GM18526 (cell line): ENCODE measurements around the gene ELAVL3.

ENCODE experiments used
- POLR2A ChIP-seq: IDR thresholded peaks from 3 replicates; pipeline ENCODE4 v1.6.1; 2011; ENCODE audit not compliant: insufficient read length; ENCODE audit errors: extremely low read depth

ELAVL3 gene

DNA sequence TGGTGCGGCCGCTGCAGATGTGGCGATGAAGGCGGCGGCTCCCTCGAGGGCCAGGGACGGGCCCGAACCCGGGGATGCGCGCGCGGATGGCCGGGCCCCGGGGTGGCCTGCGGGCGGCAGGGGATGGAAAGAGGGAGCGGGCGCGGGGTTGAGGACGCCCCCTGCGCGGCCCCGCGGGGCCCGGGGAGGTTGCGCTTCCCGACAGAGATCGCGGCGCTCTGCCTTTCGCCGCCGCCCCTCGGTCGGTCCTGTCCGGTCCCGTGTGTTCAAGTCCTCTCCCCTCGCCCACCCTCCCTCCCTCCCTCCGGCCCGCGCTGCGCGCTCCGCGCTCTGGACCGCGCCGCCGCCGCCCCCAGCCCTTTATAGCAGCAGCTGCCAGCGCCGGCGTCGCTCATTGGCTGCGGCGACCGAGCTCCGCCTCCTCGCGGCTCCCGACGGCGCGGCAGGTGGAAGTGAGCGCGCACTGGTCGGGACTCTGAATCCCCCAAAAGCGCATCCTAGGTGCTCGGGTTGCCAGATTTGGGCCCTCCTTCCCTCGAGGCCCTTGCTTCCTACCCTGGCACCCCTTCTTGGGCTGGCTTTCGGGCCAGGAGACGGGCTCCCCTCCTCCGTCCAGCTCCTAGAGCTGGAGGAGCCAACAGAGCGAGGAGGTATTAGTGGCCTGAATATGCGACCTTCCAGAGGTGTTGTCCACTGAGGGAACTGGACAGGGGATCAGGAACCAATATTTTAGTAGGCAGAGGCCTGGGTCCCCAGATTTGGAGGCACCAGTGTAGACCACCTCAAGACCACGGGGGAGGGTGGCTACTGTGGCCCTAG is at the start of gene ELAVL3:
TSS of gene ELAVL3 (minus strand) at position 332 of the 819 bp plus-strand sequence. CDS start 438 bp downstream, outside the sequence.
- no peak for TF ChIP-seq POLR2A

DNA sequence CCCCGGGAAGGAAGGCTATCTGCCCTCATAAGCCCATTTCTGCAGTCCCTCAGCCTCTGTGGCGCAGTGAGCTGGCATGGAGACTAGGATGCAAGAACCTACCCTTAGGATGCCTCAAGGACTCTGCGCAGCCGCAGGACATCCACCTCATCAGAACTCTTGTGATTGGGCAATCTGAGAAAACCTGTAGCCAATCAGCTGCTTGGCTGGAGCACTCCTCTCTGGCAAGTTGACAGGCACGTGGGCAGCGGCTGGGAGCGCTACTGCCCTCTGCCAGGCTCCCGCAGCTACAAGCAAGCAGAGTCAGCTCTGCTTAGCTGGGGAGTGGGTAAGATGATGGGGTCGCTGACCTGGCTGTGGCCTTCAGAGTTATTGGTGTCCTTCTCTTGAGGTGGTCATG is 49.6 kb upstream of the ELAVL3 start:
- TF ChIP-seq POLR2A = no peak

DNA sequence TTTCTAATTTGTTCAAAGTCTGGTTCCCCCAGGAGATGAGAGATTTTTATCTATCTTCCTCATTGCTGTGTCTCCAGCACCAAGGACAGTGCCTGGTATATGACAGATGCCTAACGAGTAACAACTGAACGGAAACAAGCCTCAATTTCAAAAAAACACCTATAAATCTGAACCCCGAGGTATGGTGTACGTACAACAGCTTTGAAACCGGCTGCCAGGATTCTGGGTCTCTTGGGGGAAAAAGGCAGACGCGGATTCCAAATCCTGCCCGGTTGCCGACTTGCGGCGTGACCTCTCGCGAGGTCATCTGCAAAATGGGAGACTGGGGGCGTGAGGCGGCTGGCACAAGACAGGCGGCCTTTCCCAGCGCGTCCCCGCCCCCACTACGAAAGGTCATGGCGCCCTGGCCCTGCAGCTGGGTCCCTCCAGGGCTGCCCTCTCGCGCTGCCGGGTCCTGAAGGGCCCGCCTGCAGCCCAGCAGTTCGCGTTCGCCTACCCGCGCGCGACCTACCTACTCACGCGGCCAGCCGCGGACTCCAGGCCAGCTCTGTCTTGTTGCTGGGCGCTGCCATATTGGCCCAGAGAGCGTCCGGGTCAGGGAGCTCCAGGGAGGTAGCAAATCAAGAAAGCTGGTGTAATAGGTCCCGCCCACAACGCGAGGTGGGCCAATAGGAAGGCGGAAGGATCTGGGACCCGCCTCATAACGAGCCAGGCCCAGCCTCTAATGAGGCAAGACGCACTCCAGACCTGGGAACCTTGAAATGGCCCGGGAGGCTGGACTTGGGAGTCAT is 47.9 kb upstream of the ELAVL3 start, which contains the start of gene ECSIT:
TSS of gene ECSIT (minus strand) at position 584 of the 791 bp plus-strand sequence. CDS start 9,964 bp downstream, outside the sequence.
- peak; percentile 62 for TF ChIP-seq POLR2A

DNA sequence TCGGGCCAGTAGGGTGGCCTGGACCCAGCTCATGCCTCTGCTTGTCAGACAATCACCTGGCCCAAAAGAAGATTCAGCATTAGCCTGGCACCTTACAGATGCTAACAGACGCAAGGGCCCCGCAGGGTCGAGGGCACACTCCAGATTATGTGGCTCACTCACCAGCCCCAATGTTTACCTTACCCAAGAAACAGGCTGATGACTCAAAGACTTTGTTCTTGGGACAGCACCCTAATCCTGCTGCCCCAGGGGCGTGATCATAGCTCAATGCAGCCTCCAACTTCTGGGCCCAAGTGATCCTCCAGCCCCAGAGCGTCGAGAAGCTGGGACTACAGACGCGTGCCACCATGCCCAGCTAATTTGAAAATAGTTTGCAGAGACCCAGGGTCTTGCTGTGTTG is 38.3 kb upstream of the ELAVL3 start:
- TF ChIP-seq POLR2A = no peak

DNA sequence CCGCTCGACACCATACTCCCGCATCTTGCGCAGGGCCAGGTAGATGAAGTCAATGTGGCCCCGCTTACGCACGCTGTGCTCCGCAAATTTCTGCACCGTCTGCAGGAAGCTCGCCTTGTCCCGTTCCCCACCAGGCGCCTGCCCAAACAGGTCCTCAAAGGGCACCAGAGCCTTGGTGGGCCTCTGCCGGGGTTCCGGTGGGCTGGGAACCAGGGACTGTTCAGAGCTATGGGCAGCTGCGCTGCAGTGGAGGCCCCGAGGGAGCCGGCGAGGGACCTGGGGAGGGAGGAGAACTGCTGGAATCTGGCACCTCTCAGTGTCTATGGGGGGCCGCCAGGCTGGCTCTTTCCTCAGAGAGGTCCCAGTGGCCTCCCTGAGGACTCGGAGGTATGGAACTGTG is 33.1 kb upstream of the ELAVL3 start:
- TF ChIP-seq POLR2A = no peak

DNA sequence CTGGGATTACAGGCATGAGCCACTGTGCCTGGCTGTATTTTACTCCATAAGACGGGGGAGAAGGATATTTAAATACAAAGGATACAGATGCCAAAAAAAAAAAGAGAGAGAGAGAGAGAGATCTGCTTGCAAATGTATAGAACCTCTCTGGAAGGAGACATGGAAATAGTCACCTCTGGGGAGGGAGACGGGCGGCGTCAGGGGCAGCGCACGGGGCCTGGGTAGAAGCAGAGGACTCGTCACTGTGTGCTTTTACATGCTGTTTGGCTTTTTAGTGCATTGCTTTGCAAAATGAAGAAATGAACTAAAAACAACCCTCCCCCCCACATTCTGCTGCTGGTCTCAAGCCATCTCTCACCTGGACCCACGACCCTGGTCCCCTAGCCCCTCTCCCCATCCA is 29.6 kb upstream of the ELAVL3 start:
- no peak for TF ChIP-seq POLR2A

DNA sequence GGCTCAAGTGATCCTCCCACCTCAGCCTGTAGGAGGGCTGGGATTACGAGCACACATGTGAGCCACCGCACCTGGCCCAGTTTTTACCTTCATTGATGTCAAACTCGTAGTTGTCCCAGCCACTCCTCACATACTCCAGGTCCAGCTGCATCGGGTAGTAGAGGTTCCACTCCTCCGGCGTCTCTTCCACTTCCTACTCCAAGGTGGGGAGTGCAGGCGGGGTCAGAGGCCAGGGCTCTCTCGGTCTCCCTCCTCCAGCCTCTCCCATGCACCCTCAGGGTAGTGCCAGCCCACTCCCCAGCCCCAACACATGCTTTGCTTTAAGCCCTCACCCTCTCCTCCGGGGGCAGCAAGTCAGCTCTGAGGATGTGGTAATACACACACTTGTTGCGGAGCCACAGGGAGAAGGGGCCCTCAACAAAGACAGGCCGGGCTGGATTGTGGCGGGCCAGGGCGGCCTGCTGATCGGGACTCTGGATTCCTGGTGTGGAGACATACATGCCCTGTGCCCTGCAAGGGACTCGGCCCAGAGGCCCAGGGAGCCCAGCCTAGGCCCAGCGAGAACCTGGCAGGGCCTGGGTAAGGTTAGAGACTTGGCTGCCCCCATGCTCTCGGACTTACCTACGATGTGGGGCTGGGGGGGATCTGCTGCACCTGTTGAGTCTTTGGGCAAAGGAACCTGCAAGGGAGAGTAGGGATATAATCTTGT is 26.7 kb upstream of the ELAVL3 start:
- TF ChIP-seq POLR2A = no peak

DNA sequence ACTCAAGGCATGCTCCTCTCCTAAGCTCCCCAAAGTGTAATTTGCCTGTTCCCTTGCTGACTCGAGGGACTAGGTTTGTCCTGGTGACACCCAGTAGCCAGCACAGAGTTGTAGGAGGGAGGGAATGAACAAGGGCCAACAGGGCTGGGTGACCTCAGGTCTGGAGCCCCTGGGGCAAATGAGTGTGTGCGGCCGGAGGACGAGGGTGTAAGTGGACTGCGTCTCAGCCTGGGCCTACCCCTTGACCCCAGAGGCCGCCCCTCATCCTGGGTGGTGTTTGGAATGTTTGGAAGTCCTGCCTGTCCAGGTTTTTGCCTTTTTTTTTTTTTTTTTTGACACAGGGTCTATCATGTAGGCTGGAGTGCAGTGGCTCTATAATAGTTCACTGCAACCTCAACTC is 26.1 kb upstream of the ELAVL3 start:
- no peak for TF ChIP-seq POLR2A

DNA sequence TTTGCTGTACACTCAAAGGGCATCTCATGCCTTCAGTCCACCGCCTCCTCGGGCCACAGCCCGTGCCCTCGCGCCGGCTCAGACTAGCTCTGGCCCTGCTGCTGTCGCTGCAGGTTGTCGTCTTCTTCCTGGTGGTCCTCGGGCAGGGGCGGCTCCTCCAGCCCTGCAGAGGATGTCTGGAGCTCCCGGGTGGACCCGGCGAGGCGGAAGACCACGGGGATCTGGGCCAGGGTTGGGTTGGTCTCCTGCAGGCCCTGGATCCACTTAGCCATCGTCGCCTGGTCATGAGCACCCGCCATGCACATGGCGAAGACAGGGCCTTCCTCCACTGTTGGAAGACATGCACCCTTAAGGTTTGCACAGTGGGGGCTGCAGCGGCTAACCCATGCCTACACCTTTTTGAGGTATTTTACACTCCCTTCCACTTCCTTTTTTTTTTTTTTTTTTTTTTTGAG is 25.3 kb upstream of the ELAVL3 start:
- TF ChIP-seq POLR2A = no peak

DNA sequence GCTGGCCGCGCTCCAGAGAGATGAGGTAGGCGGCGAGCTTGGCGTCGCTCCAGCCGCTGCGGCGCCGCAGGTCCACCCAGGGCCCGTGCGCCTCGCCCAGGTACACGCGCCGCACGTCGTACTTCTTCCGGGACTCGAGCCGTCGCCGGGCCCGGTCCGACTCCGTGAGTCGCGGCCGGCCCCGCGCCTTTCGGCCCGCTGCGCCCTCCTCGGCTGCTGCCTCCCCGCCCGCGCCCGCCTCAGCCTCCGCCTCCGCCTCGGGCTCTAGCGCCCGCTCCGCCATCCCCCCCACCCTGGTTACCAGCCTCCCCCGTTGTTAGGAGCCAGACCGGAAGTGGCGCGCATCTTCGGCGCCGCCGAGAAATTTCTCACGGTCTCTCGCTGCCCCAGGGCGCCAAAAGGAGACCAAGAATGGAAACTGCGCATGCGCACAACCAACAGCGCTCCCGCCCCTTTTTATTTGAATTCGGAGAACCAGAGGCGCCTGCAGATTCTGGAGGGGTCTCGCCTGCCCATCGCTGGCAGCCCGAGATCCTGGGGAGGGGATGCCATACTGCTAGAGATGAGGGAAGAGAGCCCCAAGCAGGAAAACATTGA is 24.8 kb upstream of the ELAVL3 start, which contains the start of gene ZNF653:
TSS of gene ZNF653 (minus strand) at position 336 of the 597 bp plus-strand sequence. CDS start at position 283, 53 bp downstream.
- TF ChIP-seq POLR2A = peak; percentile 57

DNA sequence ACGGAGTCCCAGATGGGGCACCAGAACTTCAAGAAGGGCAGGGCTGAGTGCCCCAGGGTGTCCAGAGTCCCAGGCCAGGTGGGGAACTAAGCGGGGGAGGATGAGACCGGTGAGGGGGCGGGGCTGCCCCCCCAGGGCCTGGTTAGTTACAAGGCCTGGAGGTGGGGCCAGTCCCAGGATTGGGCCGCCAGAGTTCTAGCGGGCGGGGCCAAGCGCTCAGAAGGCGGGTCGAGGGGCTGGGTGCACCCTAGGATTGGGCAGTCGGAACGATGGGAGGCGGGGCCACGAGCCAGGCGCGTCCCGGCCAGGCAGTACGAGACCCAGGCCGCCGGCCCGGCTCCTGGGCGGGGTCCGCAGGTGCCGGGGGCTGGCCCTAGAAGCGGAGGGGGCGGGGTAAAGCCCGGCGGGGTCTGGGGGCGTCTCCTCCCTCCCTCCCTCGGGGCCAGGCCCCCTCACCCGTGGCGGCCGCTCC is 24.2 kb upstream of the ELAVL3 start:
- peak; percentile 28 for TF ChIP-seq POLR2A

DNA sequence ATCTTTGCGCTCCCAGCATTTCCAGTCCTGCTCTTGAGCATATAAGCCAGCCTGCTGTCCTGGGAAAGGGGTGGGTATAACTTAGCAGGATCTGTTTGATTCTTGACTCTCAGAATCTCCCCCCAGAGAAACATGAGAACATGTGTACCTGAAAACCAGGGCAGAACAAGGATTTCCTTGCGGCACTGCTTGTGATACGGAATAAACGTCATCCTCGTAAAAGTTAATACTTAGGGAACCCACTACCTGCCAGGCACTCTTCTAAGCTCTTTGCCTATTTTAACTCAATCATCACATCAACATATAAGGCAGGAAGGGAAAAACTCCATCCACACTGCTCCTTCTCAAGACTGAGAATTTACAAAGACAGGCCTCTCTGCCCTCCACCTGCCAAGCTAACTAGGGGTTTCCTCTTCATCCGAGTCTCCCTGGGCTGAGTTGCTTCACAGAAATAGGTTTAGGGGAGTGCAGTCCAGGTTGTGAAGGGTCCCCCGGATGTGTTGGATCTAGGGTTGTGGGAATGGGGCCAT is 23.7 kb upstream of the ELAVL3 start:
- no peak for TF ChIP-seq POLR2A

DNA sequence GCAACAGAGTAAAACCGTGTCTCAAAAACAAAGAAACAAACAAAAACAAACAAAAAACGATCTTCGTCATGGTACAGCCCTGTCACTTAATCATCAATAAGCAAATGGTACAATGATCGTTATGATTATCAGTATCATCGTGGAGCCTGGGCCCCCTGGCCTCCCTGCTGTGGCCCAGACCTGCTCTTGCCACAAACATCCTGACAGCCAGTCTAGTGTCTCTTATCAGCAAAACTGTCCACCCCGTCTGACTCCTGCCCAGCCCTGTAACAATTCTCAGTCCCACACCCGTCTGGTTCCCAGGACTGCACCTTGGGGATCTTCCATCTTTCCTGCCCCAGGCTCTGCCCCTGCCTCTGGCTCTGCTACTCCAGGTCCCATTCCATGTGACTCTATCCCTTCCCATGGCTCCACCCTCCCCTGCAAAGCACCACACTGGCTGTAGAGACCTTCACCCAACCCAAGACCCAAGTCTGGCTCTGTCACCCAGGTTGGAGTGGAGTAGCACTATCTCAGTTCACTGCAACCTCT is 19.1 kb upstream of the ELAVL3 start:
- no peak for TF ChIP-seq POLR2A

DNA sequence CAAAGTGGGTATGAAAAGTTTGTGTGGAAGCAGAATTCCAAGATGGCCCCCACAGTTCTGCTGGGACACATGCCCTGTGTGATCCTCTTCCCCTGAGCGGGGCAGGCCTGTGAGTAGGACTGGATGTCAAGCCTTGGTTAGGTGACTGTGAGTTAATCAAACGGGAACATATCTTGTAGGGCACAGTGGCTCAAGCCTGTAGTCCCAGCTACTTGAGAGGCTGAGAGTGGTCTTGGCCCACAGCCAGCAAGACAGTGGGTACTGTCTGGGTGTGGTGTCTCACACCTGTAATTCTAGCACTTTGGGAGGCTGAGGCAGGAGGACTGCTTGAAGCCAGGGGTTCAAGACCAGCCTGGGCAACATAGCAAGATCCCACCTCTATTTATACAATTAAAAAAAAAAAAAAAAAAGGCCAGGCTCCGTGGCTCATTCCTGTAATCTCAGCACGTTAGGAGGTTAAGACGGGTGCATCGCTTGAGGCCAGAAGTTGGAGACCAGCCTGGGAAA is 18.4 kb upstream of the ELAVL3 start:
- TF ChIP-seq POLR2A = no peak
